GM19467 (cell line): Measurements from ENCODE around the gene ITFG2.
"Not testable (repeated sequence)": the region's sequence is repeated elsewhere in the genome, so short reads cannot be mapped to it uniquely, and the experiment has no call there.

ENCODE experiments used
- ATAC-seq: cut with Tn5 transposase; IDR thresholded peaks from one replicate; pipeline ENCODE4 v1.9.1; 2021; ENCODE audit warnings: mild to moderate bottlenecking, moderate library complexity; ENCODE audit not compliant: unreplicated experiment

ITFG2 gene

GRCh38 chr12:2812290-2813213 lies at the start of gene ITFG2:
TSS of gene ITFG2 (plus strand) at chr12:2812668. CDS start at chr12:2812761, 93 bp downstream.
- peak; percentile 94 for ATAC-seq

GRCh38 chr12:2764398-2764797 lies 48.1 kb upstream of the ITFG2 start:
- no peak for ATAC-seq

GRCh38 chr12:2765052-2765451 lies 47.4 kb upstream of the ITFG2 start:
- ATAC-seq = no peak

GRCh38 chr12:2765608-2766007 lies 46.9 kb upstream of the ITFG2 start:
- no peak for ATAC-seq

- ATAC-seq = no peak
Measured at GRCh38 chr12:2768224-2768961, 44.1 kb upstream of the ITFG2 start.

- no peak for ATAC-seq
Measured at GRCh38 chr12:2769866-2770533, 42.5 kb upstream of the ITFG2 start.

GRCh38 chr12:2770544-2770943 lies 41.9 kb upstream of the ITFG2 start:
- not testable (repeated sequence) for ATAC-seq

- ATAC-seq = no peak
Measured at GRCh38 chr12:2772370-2772769, 40.1 kb upstream of the ITFG2 start.

GRCh38 chr12:2773199-2773875 lies 39.1 kb upstream of the ITFG2 start:
- no peak for ATAC-seq

GRCh38 chr12:2775431-2775830 lies 37.0 kb upstream of the ITFG2 start:
- ATAC-seq = no peak

GRCh38 chr12:2776129-2776806 lies 36.2 kb upstream of the ITFG2 start:
- ATAC-seq = no peak

GRCh38 chr12:2779281-2779680 lies 33.2 kb upstream of the ITFG2 start:
- ATAC-seq = no peak

- no peak for ATAC-seq
Measured at GRCh38 chr12:2783936-2784600, 28.4 kb upstream of the ITFG2 start.

GRCh38 chr12:2785017-2785416 lies 27.5 kb upstream of the ITFG2 start:
- no peak for ATAC-seq

- no peak for ATAC-seq
Measured at GRCh38 chr12:2791089-2791488, 21.4 kb upstream of the ITFG2 start.

GRCh38 chr12:2792671-2793500 lies 19.6 kb upstream of the ITFG2 start:
- no peak for ATAC-seq

GRCh38 chr12:2793561-2793960 lies 18.9 kb upstream of the ITFG2 start:
- no peak for ATAC-seq

GRCh38 chr12:2794191-2794735 lies 18.2 kb upstream of the ITFG2 start:
- peak; percentile 4 for ATAC-seq
